ENCODE measurements around the gene FIG4.

GRCh38 chr6:109720311-109720710 lies 29.2 kb downstream of the FIG4 start:
- no peak for TF ChIP-seq CTCF (conservative IDR thresholded peaks at IDR 0.05; ENCODE audit: low read depth, low read length)
- TF ChIP-seq POLR2A (IDR thresholded peaks at IDR 0.05; ENCODE audit: low read depth, low read length) = no peak
- no peak for TF ChIP-seq RFX5 (IDR thresholded peaks at IDR 0.05; ENCODE audit: low read depth, low read length)
- TF ChIP-seq MAFK (IDR thresholded peaks at IDR 0.05; ENCODE audit: low read depth, low read length) = no peak
- no peak for TF ChIP-seq CHD1 (IDR thresholded peaks at IDR 0.05; ENCODE audit: low read depth, low read length)
- no peak for TF ChIP-seq RCOR1 (IDR thresholded peaks at IDR 0.05; ENCODE audit: insufficient replicate concordance, low read length)
- TF ChIP-seq RAD21 (IDR thresholded peaks at IDR 0.05; ENCODE audit: low read length) = no peak
- TF ChIP-seq MAZ (IDR thresholded peaks at IDR 0.05; ENCODE audit: borderline replicate concordance, low read depth, low read length) = no peak
- no peak for TF ChIP-seq MXI1 (IDR thresholded peaks at IDR 0.05; ENCODE audit: borderline replicate concordance, low read depth, low read length)
- TF ChIP-seq ELK1 (IDR thresholded peaks at IDR 0.05; ENCODE audit: borderline replicate concordance, low read depth, low read length) = no peak
- no peak for TF ChIP-seq BHLHE40 (IDR thresholded peaks at IDR 0.05; ENCODE audit: low read depth, low read length)
